ENCODE data around the gene ITGB5. TPM values are rescaled to one million over a fixed set of nuclear protein-coding genes. Genes with fewer than 3 reads are reported as not detected.

ITGB5 gene
- total RNA-seq, 1 experiment from 2014 or later, result 77.8 TPM

DNA sequence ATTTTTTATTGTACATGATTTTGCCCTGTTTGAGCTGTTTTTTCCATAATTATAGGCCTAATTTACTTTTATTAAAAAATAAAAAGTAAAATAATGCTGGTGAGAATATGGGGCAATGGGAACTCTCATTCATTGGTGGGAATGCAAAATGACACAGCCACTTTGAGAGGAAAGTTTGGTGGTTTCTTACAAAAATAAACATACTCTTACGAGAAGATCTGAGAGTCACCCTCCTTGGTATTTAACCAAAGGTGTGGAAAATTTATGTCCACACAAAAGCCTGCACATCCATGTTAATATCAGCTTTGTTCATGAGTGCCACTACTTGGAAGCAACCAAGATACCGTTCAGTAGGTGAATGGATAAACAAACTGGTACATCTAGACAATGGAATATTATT, 37.6 kb upstream of the ITGB5 start:
- Histone ChIP-seq H3K79me2 (ENCODE audit: insufficient read depth, low read length) (no peaks in the 10 kb centered on the region), H3K4me3 (replicated peaks in 1 of 2; ENCODE audit: low read depth in 1 of 2, low read length in 2 of 2) (no peak overlapping the region), H3K9me3 (ENCODE audit: control insufficient read depth in 1 of 2, insufficient read depth in 1 of 2, low read depth in 1 of 2, low read length in 2 of 2) (no peaks in the 10 kb centered on the region), H3K4me1 (ENCODE audit: control insufficient read depth in 1 of 2, insufficient read depth in 2 of 2, low read length in 2 of 2) (peaks cover 0 to 3% of the 10 kb centered on the region in 2 experiments; a peak in 1 of 4 replicates), H2AFZ (ENCODE audit: low read depth, low read length, poor library complexity, severe bottlenecking) (no peak overlapping the region), H4K20me1 (ENCODE audit: insufficient read depth) (no peaks in the 10 kb centered on the region), H3K4me2 (ENCODE audit: low read length) (no peak overlapping the region), H3K9me2 (ENCODE audit: insufficient read depth) (no peaks in the 10 kb centered on the region), H3K27ac (ENCODE audit: low read depth, low read length) (no peak overlapping the region), H3K9ac (ENCODE audit: low read length) (no peak overlapping the region), H3K27me3 (ENCODE audit: insufficient read depth, low read length) (no peaks in the 10 kb centered on the region), H3K36me3 (ENCODE audit: control insufficient read depth in 1 of 2, insufficient read depth in 2 of 2, low read length in 2 of 2) (no peaks in the 10 kb centered on the region)
- CTCF ChIA-PET, result interaction anchor here (1.3 to 2.5 kb wide), 2 partner anchors 19 to 164 kb away, joined by 3 to 10 read pairs; no protein-coding TSS in a partner anchor
- DNase-seq (ENCODE audit: low read depth, low spot score) (no peak), ATAC-seq (no peak)
- RAD21 ChIA-PET (ENCODE audit: low non-redundant PET in 1 of 2, low total read pairs in 2 of 2, uncharacterized antibody in 2 of 2, unreplicated experiment in 2 of 2), result no interaction called here
- TF ChIP-seq, protein P1, sequence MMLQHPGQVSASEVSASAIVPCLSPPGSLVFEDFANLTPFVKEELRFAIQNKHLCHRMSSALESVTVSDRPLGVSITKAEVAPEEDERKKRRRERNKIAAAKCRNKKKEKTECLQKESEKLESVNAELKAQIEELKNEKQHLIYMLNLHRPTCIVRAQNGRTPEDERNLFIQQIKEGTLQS (IDR thresholded peaks at IDR 0.05), result no peak
- TF ChIP-seq, protein P2, sequence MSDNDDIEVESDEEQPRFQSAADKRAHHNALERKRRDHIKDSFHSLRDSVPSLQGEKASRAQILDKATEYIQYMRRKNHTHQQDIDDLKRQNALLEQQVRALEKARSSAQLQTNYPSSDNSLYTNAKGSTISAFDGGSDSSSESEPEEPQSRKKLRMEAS (IDR thresholded peaks at IDR 0.05), result no peak
- TF ChIP-seq, protein P3, sequence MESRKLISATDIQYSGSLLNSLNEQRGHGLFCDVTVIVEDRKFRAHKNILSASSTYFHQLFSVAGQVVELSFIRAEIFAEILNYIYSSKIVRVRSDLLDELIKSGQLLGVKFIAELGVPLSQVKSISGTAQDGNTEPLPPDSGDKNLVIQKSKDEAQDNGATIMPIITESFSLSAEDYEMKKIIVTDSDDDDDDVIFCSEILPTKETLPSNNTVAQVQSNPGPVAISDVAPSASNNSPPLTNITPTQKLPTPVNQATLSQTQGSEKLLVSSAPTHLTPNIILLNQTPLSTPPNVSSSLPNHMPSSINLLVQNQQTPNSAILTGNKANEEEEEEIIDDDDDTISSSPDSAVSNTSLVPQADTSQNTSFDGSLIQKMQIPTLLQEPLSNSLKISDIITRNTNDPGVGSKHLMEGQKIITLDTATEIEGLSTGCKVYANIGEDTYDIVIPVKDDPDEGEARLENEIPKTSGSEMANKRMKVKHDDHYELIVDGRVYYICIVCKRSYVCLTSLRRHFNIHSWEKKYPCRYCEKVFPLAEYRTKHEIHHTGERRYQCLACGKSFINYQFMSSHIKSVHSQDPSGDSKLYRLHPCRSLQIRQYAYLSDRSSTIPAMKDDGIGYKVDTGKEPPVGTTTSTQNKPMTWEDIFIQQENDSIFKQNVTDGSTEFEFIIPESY (IDR thresholded peaks at IDR 0.05; ENCODE audit: extremely low read depth, insufficient replicate concordance, low read length), result no peak
- intact Hi-C loops (cut with micrococcal nuclease), result no loop called here
- no TSS peak for BruUV-seq (replicated peaks)
- POLR2A ChIA-PET, result interaction anchor here (0.9 kb wide), 1 partner anchor 671 kb away, joined by 4 read pairs; the partner anchor contains the start of gene OSBPL11

DNA sequence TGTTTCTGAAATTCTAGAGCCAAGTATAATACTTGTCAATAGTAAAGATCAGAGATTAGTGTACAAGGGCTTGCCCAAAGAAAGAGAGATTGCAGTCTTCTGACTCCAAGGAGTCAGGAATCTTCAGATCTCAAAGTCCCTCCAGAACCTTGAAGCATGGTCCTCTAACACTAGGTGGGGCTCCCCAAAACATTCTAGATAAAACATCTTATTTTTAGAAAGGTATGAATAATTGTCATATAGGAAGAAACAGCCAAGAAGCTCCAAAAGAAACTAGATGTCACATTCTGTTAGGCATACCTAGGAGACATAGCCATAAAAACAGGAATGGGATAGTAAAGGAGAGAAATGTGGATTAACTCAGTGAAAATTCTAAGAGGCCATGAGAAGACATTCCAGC, 36.7 kb upstream of the ITGB5 start:
- intact Hi-C loops (cut with micrococcal nuclease), result no loop called here
- peak; percentile 65 for ATAC-seq
- POLR2A ChIA-PET, result interaction anchor here (0.9 kb wide), 1 partner anchor 672 kb away, joined by 4 read pairs; the partner anchor contains the start of gene OSBPL11

More for the DNA sequence above, 36.7 kb upstream of the ITGB5 start:
- no peaks in the 10 kb centered on the region for H3K9me3 ChIP-seq (ENCODE audit: control insufficient read depth in 1 of 2, insufficient read depth in 1 of 2, low read depth in 1 of 2, low read length in 2 of 2)
- TF ChIP-seq, protein P4, sequence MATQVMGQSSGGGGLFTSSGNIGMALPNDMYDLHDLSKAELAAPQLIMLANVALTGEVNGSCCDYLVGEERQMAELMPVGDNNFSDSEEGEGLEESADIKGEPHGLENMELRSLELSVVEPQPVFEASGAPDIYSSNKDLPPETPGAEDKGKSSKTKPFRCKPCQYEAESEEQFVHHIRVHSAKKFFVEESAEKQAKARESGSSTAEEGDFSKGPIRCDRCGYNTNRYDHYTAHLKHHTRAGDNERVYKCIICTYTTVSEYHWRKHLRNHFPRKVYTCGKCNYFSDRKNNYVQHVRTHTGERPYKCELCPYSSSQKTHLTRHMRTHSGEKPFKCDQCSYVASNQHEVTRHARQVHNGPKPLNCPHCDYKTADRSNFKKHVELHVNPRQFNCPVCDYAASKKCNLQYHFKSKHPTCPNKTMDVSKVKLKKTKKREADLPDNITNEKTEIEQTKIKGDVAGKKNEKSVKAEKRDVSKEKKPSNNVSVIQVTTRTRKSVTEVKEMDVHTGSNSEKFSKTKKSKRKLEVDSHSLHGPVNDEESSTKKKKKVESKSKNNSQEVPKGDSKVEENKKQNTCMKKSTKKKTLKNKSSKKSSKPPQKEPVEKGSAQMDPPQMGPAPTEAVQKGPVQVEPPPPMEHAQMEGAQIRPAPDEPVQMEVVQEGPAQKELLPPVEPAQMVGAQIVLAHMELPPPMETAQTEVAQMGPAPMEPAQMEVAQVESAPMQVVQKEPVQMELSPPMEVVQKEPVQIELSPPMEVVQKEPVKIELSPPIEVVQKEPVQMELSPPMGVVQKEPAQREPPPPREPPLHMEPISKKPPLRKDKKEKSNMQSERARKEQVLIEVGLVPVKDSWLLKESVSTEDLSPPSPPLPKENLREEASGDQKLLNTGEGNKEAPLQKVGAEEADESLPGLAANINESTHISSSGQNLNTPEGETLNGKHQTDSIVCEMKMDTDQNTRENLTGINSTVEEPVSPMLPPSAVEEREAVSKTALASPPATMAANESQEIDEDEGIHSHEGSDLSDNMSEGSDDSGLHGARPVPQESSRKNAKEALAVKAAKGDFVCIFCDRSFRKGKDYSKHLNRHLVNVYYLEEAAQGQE (IDR thresholded peaks at IDR 0.05; ENCODE audit: low read depth), result no peak
- peak; percentile 29; the same call in 1 of the 2 replicates for TF ChIP-seq RAD21 (IDR thresholded peaks at IDR 0.05; ENCODE audit: low read depth)
- TF ChIP-seq EZH2 (IDR thresholded peaks at IDR 0.05), result no peak
- TF ChIP-seq, protein P5, sequence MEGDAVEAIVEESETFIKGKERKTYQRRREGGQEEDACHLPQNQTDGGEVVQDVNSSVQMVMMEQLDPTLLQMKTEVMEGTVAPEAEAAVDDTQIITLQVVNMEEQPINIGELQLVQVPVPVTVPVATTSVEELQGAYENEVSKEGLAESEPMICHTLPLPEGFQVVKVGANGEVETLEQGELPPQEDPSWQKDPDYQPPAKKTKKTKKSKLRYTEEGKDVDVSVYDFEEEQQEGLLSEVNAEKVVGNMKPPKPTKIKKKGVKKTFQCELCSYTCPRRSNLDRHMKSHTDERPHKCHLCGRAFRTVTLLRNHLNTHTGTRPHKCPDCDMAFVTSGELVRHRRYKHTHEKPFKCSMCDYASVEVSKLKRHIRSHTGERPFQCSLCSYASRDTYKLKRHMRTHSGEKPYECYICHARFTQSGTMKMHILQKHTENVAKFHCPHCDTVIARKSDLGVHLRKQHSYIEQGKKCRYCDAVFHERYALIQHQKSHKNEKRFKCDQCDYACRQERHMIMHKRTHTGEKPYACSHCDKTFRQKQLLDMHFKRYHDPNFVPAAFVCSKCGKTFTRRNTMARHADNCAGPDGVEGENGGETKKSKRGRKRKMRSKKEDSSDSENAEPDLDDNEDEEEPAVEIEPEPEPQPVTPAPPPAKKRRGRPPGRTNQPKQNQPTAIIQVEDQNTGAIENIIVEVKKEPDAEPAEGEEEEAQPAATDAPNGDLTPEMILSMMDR (IDR thresholded peaks at IDR 0.05 in 2 of 3, conservative IDR thresholded peaks at IDR 0.05 in 1 of 3; ENCODE audit: borderline replicate concordance in 1 of 3, insufficient read depth in 1 of 3, low read depth in 2 of 3, low read length in 2 of 3), result peak; percentile 4 to 42 (median 27); a peak in 3 of 6 replicates
- no peak overlapping the region for H2AFZ ChIP-seq (ENCODE audit: low read depth, low read length, poor library complexity, severe bottlenecking)
- DNase-seq (ENCODE audit: low read depth, low spot score), result no peak
- RAD21 ChIA-PET (ENCODE audit: low non-redundant PET in 1 of 2, low total read pairs in 2 of 2, uncharacterized antibody in 2 of 2, unreplicated experiment in 2 of 2), result no interaction called here
- no peaks in the 10 kb centered on the region for H3K79me2 ChIP-seq (ENCODE audit: insufficient read depth, low read length)
- H3K27me3 ChIP-seq (ENCODE audit: insufficient read depth, low read length), result no peaks in the 10 kb centered on the region
- H3K4me3 ChIP-seq (replicated peaks in 1 of 2; ENCODE audit: low read depth in 1 of 2, low read length in 2 of 2), result no peak overlapping the region
- no peak overlapping the region for H3K27ac ChIP-seq (ENCODE audit: low read depth, low read length)
- CTCF ChIA-PET, result interaction anchor here (0.9 to 2.5 kb wide), 3 partner anchors 18 to 662 kb away, joined by 3 to 10 read pairs (median 3); no protein-coding TSS in a partner anchor
- H4K20me1 ChIP-seq (ENCODE audit: insufficient read depth), result no peaks in the 10 kb centered on the region
- H3K9ac ChIP-seq (ENCODE audit: low read length), result no peak overlapping the region
- no peak overlapping the region for H3K4me2 ChIP-seq (ENCODE audit: low read length)
- H3K36me3 ChIP-seq (ENCODE audit: control insufficient read depth in 1 of 2, insufficient read depth in 2 of 2, low read length in 2 of 2), result no peaks in the 10 kb centered on the region
- peaks cover 0 to 3% of the 10 kb centered on the region in 2 experiments; a peak in 1 of 4 replicates for H3K4me1 ChIP-seq (ENCODE audit: control insufficient read depth in 1 of 2, insufficient read depth in 2 of 2, low read length in 2 of 2)
- no peaks in the 10 kb centered on the region for H3K9me2 ChIP-seq (ENCODE audit: insufficient read depth)
- no TSS peak for BruUV-seq (replicated peaks)
